RPMI7951 (cell line): ENCODE results near the gene SOX11. TPM values are rescaled to one million over a fixed set of nuclear protein-coding genes. Genes with fewer than 3 reads are reported as not detected.
"Not testable (repeated sequence)": the region's sequence is repeated elsewhere in the genome, so short reads cannot be mapped to it uniquely, and the experiment has no call there.

Experiments
- DNase-seq: peaks from one replicate; pipeline ENCODE4 v3.0.0-alpha.2; 2012; ENCODE audit warnings: low read depth
- total RNA-seq: library from RNA; depleted of rRNA; stranded (reverse); fragments of >200 nt; shearing (Covaris generic); gene quantifications from 2 replicates; pipeline ENCODE4 v1.2.3, GENCODE V29; 2014; rRNA removed

SOX11 gene
- under 0.01 TPM in 1 of 2 replicates, not detected in the other for total RNA-seq

- DNase-seq: no peak
These were observed at the start of gene SOX11 for GRCh38 chr2:5691985-5692529. SOX11 (plus strand) TSS chr2:5692384; CDS start chr2:5692722, 338 bp downstream.

GRCh38 chr2:5652734-5653133 is 39.5 kb upstream of the SOX11 start:
- not testable (repeated sequence) for DNase-seq

GRCh38 chr2:5653756-5654155 is 38.4 kb upstream of the SOX11 start:
- DNase-seq: not testable (repeated sequence)

- no peak for DNase-seq
These were observed 35.0 kb upstream of the SOX11 start for GRCh38 chr2:5657231-5657630.

GRCh38 chr2:5660591-5660990 is 31.6 kb upstream of the SOX11 start:
- DNase-seq: no peak

GRCh38 chr2:5661362-5661761 is 30.8 kb upstream of the SOX11 start:
- no peak for DNase-seq

- DNase-seq: no peak
These were observed 27.9 kb upstream of the SOX11 start for GRCh38 chr2:5664278-5664681.

GRCh38 chr2:5665066-5665465 is 27.1 kb upstream of the SOX11 start:
- no peak for DNase-seq

- DNase-seq: no peak
These were observed 25.4 kb upstream of the SOX11 start for GRCh38 chr2:5666798-5667197.

- DNase-seq: not testable (repeated sequence)
These were observed 24.5 kb upstream of the SOX11 start for GRCh38 chr2:5667655-5668054.

GRCh38 chr2:5668682-5669250 is 23.4 kb upstream of the SOX11 start:
- no peak for DNase-seq

GRCh38 chr2:5672749-5673144 is 19.4 kb upstream of the SOX11 start:
- no peak for DNase-seq

GRCh38 chr2:5673145-5674025 is 18.8 kb upstream of the SOX11 start:
- DNase-seq: no peak

GRCh38 chr2:5674026-5674340 is 18.2 kb upstream of the SOX11 start:
- no peak for DNase-seq

GRCh38 chr2:5677133-5677532 is 15.1 kb upstream of the SOX11 start:
- DNase-seq: no peak

- no peak for DNase-seq
These were observed 8.7 kb upstream of the SOX11 start for GRCh38 chr2:5683471-5683870.

GRCh38 chr2:5685225-5685624 is 7.0 kb upstream of the SOX11 start:
- no peak for DNase-seq

GRCh38 chr2:5686068-5686467 is 6.1 kb upstream of the SOX11 start:
- DNase-seq: no peak

- DNase-seq: no peak
These were observed 5.6 kb upstream of the SOX11 start for GRCh38 chr2:5686536-5686935.

- no peak for DNase-seq
These were observed 2.4 kb upstream of the SOX11 start for GRCh38 chr2:5689750-5690149.

GRCh38 chr2:5690286-5690685 is 1.9 kb upstream of the SOX11 start:
- DNase-seq: no peak

GRCh38 chr2:5690718-5691220 is 1.4 kb upstream of the SOX11 start:
- DNase-seq: no peak
